ENCODE measurements around the gene CCL1. TPM values are rescaled to one million over a fixed set of nuclear protein-coding genes. Genes with fewer than 3 reads are reported as not detected.

Gene CCL1
- total RNA-seq, 3 donors from 2014 or later = not detected

DNA sequence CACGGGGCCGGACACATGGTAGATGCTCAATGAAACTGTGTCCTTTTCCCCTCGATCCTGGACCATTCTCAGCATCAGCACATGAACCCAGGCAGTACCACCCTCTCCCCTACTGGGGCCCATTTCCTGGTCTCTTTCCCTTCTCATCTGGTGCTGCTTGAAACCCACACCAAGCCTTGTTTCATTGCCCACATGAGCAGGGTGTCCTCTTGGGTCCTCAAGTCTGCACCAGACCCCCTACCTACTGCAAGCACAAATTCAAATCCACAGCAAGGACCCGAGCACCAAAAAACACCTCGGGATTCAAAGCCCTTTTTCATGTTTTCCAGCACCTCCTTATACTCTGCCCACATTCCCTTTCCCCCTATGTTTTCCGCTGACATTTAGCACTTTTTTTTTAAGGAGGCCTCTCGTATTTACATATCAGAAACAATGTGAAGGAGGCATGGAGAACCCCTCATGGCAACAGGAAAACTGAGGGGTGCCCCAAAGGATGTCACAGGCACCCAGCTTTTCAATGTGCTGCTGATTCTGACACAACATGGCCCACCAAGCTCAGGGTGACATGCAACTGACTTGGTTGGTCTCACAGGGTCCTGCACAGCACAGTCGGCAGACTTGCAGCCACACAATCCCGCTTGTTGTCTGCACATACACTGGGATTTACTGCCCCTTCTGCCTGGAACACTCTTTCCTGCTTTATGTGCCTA lies 4.6 kb upstream of the CCL1 start:
- H3K4me1 ChIP-seq = no peaks in the 10 kb centered on the region
- no peak overlapping the region for H3K4me3 ChIP-seq
- TF ChIP-seq POLR2A (IDR thresholded peaks at IDR 0.05) (no peak), POLR2AphosphoS5 (IDR thresholded peaks at IDR 0.05) (no peak)
- no peaks in the 10 kb centered on the region for H3K9me3 ChIP-seq
- H3K27ac ChIP-seq = no peak overlapping the region
- DNase-seq (ENCODE audit: low spot score in 2 of 2) = no peak
- peaks cover 0 to 3% of the 10 kb centered on the region in 2 donors for H3K27me3 ChIP-seq
- intact Hi-C loops (cut with DNase I; ENCODE audit: low total_unique reads) = loop anchor here (10.0 kb wide), 1 partner anchor 163 kb away; no protein-coding TSS in a partner anchor
- no peaks in the 10 kb centered on the region for H3K36me3 ChIP-seq

DNA sequence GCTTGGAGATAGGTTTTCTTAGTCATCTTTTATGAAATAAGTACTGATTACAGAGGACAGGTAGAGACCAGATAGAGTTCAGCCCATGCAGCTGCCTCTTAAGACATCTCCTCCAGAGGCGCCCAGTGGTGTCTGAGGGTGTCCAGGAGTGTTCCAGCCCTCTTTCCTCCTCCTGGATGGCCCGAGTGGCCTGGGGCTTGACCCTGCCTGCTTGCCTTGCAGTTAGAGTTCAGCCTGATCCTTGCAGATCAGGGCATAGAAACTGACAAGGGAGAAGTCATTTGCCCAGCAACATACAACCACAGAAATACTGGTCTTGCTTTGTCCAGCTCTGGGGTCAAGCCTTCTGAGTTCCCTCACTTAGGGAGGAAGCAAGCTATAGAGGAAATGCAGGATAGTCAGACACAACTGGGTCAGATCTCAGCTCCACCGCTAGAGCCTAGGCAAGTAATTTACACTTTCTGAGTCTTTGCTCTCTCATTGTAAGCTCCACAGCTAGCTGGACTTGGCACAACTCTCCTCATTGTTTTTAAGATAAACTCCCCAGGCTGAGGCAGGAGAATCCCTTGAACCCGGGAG lies 3.6 kb upstream of the CCL1 start:
- DNase-seq (ENCODE audit: low spot score in 2 of 2) = no peak
- Histone ChIP-seq H3K36me3 (no peaks in the 10 kb centered on the region), H3K4me3 (no peak overlapping the region), H3K9me3 (no peaks in the 10 kb centered on the region), H3K27me3 (peaks cover 0 to 3% of the 10 kb centered on the region in 2 donors), H3K4me1 (no peaks in the 10 kb centered on the region), H3K27ac (no peak overlapping the region)
- intact Hi-C loops (cut with DNase I; ENCODE audit: low total_unique reads) = loop anchor here (10.0 kb wide), 1 partner anchor 162 kb away; no protein-coding TSS in a partner anchor
- TF ChIP-seq POLR2A (IDR thresholded peaks at IDR 0.05) (no peak), POLR2AphosphoS5 (IDR thresholded peaks at IDR 0.05) (no peak)
- TF ChIP-seq, protein P1, sequence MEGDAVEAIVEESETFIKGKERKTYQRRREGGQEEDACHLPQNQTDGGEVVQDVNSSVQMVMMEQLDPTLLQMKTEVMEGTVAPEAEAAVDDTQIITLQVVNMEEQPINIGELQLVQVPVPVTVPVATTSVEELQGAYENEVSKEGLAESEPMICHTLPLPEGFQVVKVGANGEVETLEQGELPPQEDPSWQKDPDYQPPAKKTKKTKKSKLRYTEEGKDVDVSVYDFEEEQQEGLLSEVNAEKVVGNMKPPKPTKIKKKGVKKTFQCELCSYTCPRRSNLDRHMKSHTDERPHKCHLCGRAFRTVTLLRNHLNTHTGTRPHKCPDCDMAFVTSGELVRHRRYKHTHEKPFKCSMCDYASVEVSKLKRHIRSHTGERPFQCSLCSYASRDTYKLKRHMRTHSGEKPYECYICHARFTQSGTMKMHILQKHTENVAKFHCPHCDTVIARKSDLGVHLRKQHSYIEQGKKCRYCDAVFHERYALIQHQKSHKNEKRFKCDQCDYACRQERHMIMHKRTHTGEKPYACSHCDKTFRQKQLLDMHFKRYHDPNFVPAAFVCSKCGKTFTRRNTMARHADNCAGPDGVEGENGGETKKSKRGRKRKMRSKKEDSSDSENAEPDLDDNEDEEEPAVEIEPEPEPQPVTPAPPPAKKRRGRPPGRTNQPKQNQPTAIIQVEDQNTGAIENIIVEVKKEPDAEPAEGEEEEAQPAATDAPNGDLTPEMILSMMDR (IDR thresholded peaks at IDR 0.05) = no peak

DNA sequence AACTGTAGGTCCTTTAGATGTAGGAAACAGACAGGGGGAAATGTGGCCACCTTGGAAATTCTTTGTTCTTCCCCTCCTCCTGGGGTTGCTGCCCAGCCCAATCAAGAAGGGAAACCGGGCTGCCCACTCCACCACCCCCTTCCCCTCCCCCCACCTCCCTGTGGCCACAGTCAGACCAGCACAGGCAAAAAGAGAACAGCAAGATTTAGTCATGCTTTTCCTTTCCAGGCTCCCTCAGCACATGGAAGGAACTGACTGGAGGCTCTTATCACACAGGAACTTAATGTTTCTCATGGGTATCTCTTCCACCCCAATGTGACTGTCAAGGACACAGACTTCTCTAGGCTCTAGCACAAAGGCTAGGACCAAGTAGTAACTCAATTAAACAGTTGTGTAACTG lies 3.0 kb upstream of the CCL1 start:
- H3K27me3 ChIP-seq = peaks cover 0 to 3% of the 10 kb centered on the region in 2 donors
- no peak for DNase-seq (ENCODE audit: low spot score in 2 of 2)
- intact Hi-C loops (cut with DNase I; ENCODE audit: low total_unique reads) = loop anchor here (10.0 kb wide), 1 partner anchor 161 kb away; no protein-coding TSS in a partner anchor
- no peak overlapping the region for H3K4me3 ChIP-seq
- no peaks in the 10 kb centered on the region for H3K9me3 ChIP-seq
- no peaks in the 10 kb centered on the region for H3K4me1 ChIP-seq
- H3K36me3 ChIP-seq = no peaks in the 10 kb centered on the region
- TF ChIP-seq POLR2AphosphoS5 (IDR thresholded peaks at IDR 0.05) = no peak
- TF ChIP-seq, protein P1 (IDR thresholded peaks at IDR 0.05) = no peak
- no peak for TF ChIP-seq POLR2A (IDR thresholded peaks at IDR 0.05)
- H3K27ac ChIP-seq = no peak overlapping the region

DNA sequence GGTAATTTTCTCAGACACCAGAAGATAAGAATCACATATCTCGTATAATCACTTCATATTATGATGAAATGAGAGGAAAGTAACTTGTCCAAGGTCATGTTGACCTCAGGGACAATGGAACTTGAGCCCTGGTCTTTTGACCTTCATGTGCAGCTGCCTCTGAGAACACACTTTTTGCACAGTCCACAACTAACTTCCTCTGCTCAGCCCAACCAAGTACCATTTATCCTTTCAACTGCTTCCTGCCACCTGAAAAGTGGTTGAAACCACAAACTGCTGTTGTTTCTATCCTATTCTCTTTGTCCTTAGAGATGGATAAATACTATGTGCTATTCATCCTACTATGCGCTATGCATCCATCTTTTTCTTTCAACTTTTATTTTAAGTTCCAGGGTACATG lies 2.3 kb upstream of the CCL1 start:
- intact Hi-C loops (cut with DNase I; ENCODE audit: low total_unique reads) = loop anchor here (10.0 kb wide), 1 partner anchor 161 kb away; no protein-coding TSS in a partner anchor
- no peak for DNase-seq (ENCODE audit: low spot score in 2 of 2)
- H3K27ac ChIP-seq = no peak overlapping the region
- H3K36me3 ChIP-seq = no peaks in the 10 kb centered on the region
- H3K4me3 ChIP-seq = no peak overlapping the region
- TF ChIP-seq POLR2A (IDR thresholded peaks at IDR 0.05) (no peak), POLR2AphosphoS5 (IDR thresholded peaks at IDR 0.05) (no peak)
- TF ChIP-seq, protein P1 (IDR thresholded peaks at IDR 0.05) = no peak
- H3K27me3 ChIP-seq = peaks cover 0 to 3% of the 10 kb centered on the region in 2 donors
- H3K9me3 ChIP-seq = no peaks in the 10 kb centered on the region
- H3K4me1 ChIP-seq = no peaks in the 10 kb centered on the region

DNA sequence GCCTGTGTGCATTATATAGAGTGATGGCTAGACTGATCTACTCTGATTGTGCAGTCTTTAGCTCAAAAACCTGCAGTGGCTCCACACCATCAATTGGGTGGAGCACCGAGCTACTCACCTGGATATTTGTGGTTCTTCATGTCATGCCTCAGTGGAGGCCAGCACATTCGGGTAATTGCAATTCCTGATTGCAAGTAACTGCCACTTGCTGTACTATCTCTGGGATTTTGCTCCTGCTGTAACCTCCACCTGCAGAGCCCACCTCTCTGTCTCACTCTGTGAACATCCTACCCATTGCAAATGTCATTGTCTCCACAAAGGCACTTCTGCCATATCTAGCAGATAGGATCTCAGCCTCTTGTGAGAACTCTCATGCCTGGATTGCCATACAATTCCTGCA lies 1.7 kb upstream of the CCL1 start:
- intact Hi-C loops (cut with DNase I; ENCODE audit: low total_unique reads) = loop anchor here (10.0 kb wide), 1 partner anchor 160 kb away; no protein-coding TSS in a partner anchor
- H3K27me3 ChIP-seq = no peaks in the 10 kb centered on the region
- H3K9me3 ChIP-seq = no peaks in the 10 kb centered on the region
- no peak for TF ChIP-seq POLR2AphosphoS5 (IDR thresholded peaks at IDR 0.05)
- TF ChIP-seq POLR2A (IDR thresholded peaks at IDR 0.05) = no peak
- TF ChIP-seq, protein P1 (IDR thresholded peaks at IDR 0.05) = no peak
- no peak overlapping the region for H3K27ac ChIP-seq
- H3K4me1 ChIP-seq = no peaks in the 10 kb centered on the region
- no peak for DNase-seq (ENCODE audit: low spot score in 2 of 2)
- H3K36me3 ChIP-seq = no peaks in the 10 kb centered on the region
- H3K4me3 ChIP-seq = no peak overlapping the region
